HG03469 (cell line): Measurements from ENCODE around the gene SLC38A11.
A peak's percentile ranks its signal among the peaks of the same experiment; 100 is the strongest.

Source experiments
- ATAC-seq: cut with Tn5 transposase; IDR thresholded peaks from one replicate; pipeline ENCODE4 v1.9.1; 2021; ENCODE audit warnings: mild to moderate bottlenecking, moderate library complexity, moderate number of reproducible peaks; ENCODE audit not compliant: unreplicated experiment

Gene SLC38A11

DNA sequence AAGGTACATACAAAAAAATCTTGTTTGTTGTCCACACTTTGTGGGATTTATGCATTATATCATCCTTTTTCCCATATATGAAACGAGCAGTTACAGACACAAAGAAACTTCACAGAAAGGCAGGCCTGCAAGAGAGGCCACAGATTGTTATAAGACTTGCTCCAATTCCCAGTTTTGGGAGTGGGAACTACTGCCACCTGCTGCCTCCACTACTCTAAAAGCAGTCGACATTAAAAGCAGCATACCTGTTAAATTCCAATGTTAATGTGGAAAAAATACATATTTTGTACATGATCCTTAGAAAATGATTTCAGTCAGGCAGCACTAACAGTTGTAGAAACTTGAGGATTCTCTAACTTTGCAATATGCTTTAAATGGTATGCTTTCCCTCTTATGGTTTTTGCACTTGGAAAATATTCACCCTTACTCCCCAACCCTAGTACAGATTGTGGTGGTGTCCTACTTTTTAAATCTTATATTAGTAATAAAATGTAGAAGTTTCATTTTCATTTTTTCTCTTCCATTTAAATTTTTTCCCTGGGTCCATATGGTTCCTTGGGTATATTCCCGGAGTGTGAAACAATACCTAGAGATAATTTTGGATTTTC lies 37.9 kb downstream of the SLC38A11 start:
- no peak for ATAC-seq

- no peak for ATAC-seq
These were observed 39.8 kb downstream of the SLC38A11 start for GRCh38 chr2:164915566-164915965.

- ATAC-seq = no peak
These were observed 41.5 kb downstream of the SLC38A11 start for GRCh38 chr2:164913640-164914350.

DNA sequence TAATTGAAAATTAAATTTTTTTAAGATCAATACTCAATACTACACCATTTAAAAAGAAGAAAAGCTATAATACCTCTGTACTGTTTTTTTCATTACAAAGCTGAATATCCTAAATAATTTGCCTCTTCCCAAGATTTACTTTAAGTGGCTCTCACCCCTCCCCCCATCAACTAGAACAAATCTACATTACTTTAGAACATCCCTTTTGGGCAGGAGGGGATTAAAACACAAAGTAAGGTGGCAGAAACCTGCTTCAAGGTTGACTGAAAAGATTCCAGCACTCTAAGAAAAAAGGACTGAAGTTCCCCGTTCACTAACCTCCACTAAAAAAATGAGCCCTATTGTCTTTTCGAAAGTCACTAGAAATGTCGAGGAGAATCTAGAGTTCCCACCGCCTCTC lies 42.3 kb downstream of the SLC38A11 start:
- ATAC-seq = no peak

DNA sequence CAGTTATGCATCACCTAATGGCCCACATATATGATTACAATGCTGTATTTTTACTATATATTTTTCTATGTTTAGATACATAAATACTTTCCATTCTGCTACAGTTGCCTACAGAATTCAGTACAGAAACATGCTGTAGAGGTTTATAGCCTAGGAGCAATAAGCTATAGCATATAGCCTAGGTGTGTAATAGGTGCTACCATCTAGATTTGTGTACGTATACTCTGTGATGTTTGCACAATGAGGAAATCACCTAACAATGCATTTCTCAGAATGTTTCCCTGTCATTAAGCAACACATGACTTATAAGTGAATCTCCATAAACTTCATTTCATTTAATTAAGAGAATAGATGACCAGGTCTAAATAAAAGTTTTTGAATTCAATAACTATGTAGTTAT lies 43.5 kb downstream of the SLC38A11 start:
- no peak for ATAC-seq

DNA sequence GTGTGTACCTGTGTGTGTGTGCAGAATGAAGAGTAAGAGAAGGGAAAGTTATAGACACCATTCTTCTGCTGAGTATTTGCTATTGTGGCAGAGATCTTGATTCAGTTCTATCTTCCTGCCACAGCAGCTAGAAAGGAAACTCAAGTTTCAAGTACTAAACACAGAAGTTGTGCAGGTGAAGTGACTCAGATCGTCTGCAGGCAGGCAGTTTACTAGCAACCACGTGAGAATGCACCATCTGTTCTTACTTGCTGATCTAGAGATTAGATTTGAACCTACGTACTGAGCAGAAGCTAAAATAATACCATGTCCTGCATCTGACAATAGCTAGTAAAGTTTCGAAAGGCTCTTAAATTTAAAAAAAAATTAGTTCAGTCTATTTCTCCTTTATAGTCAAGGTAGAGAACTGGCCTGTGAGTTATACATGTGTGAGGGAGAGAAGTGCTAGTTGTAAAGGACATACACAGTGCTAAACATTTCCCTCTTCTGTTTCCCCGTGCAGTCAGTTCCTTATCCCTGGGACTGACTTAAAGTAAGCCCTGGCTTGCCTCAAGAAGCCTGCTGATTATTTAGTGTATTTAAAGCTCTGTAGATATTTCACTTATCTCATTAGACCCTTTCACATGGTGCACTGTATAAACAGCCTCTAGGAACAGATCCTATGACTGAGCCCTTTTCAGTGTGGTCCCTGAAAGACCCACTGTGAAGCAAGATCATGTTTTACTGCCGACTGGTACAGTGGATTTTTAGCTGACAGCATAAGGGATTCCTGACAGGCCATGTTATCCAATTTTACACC lies 45.0 kb downstream of the SLC38A11 start:
- peak; percentile 60 for ATAC-seq

DNA sequence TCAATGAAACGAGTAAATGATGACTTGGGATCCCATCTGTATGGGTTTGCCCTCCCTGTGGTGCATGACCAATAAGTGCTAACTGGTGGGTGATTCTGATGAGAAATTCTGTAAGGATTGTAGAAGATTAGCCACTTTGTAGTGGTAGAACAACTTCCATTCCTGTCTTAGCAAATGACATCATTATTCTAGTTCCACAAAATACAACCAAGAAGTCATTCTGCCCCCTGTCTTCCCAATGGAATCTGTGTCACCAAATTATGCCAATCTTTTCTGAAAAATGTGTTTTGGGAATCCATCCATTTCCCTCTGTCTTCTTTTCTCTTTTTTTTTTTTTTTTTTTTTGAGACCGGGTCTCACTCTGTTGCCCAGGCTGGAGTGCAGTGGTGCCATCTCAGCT lies 48.4 kb downstream of the SLC38A11 start:
- no peak for ATAC-seq

DNA sequence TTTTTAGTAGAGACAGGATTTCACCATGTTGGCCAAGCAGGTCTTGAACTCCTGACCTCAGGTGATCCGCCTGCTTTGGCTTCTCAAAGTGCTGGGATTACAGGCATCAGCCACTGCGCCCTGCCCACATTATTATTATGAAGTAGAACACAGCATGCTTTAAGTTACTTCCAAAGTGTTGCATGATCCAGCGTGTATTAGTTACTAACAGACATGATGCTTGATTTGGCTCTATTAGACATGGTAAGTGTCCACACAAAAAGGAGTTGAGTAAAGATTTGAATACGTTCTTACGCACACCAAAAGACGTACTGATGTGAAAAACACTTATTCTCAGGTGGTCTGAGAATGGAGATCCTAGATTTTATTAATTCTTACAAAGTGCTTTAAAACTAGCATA lies 50.0 kb downstream of the SLC38A11 start:
- no peak for ATAC-seq

DNA sequence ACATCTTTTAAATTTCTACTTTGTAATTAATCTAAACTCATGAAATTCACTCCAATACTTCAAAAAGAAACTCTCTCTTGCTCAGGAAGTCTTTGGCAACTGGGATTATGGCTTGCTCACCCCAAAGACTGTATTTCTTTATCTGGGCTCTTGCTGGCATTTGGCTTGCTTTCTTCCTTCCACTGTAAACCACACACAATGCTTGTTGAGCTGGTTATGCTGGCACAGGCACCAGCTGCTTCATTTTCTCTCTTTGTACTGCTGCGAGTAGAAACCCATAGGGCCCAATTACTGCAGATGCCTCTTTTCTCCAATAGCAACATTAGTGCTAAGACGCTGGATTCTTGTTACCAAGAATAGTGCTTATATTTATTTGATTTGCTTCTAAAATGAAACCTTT lies 51.4 kb downstream of the SLC38A11 start:
- ATAC-seq = no peak

- no peak for ATAC-seq
These were observed 52.1 kb downstream of the SLC38A11 start for GRCh38 chr2:164903204-164903603.

DNA sequence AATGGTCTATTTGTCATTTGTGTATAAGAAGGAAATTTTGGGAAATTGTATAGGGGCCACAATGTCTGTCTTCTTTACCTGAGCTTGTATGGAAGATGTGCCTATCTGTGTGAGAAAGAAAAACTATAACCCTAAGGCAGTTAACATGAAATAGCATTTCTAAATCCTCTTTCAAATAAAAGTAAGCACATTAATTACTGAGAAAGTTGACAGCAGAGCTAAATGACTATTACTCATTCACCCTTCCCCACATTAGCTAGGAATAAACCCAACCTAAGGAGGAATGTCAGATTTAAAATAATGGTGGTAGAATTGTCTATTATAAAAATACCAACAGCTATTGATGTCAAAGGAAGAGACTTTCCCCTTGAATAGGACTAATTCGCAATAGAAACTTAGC lies 56.2 kb downstream of the SLC38A11 start:
- ATAC-seq = no peak

DNA sequence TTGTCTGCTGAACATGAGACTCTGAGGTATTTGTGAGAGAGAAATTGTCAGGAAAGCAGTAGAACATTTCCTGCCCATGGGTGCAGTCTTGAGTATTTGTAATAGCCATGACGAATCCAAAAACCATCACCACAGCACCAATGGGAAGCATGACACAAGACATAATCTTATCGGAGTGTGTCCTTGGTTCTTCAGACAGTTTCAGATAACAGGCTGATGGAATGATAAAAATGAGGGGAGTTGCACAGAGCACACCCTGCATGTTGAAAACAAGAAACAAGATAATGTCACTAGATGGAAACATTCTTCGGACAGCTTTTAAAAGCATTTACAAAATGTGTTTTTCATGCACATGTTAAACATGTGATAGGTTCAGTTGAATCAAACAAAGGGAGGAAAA lies 56.9 kb downstream of the SLC38A11 start:
- ATAC-seq = no peak

GRCh38 chr2:164897469-164898260 lies 57.7 kb downstream of the SLC38A11 start:
- ATAC-seq = no peak

GRCh38 chr2:164896634-164897355 lies 58.5 kb downstream of the SLC38A11 start:
- ATAC-seq = peak; percentile 99

DNA sequence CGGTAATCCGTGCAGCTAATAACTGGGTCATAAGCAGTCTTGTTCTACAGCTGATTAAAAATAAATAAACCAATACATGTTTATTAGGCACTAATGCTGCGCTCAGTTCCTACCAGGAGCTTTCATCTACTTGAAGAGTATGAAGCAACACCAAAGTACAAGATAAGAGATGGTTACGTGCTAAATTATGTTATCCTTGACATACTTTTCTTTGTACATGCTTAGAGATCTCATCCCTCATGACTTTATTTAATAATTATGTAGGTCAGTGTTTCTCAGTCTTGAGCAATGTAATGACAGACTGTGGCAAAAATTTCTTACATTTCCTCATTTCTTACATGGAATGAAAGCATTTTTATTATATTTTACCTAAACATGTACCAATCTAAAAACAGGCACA lies 59.1 kb downstream of the SLC38A11 start:
- no peak for ATAC-seq

DNA sequence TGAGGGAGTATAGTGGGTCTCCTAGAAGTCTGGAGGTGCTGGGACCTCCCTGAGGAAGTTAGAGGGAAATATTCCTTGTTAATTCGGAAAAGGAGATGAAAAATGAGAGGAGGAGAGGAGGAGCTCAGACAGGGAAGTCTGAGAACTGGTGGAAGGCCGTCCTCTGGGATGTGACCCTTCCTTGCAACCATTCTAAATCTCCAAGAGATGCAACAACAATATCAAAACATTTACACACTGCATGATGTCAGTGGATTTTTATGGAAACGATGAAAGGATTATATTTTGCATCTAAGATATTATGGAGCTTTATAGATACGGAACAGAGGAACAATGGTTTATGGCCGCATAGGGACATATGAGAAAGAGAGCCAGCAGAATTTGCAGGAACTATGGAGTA lies 63.9 kb downstream of the SLC38A11 start:
- no peak for ATAC-seq

GRCh38 chr2:164890544-164890943 lies 64.8 kb downstream of the SLC38A11 start:
- ATAC-seq = no peak

- no peak for ATAC-seq
These were observed 66.7 kb downstream of the SLC38A11 start for GRCh38 chr2:164888592-164888991.

- ATAC-seq = no peak
These were observed 67.7 kb downstream of the SLC38A11 start for GRCh38 chr2:164887434-164888144.

DNA sequence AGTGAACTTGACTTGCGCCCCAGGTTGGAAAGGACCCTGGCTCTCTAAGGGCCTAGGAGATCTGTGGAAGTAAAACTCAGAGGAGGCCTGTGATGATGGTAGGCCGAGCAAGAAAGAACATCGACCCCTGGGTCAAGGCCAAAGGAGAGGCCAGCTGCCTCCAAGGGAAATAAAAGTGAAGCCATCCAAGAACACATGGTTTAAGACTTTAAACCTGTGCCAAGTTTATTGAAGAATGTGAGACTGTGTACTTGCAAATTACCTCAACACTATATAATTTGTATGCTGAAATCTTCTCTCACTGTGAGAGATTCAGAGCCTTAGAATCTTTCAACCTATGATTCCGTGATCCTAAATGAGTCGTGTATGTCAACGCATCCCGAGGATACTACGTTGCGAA lies 73.0 kb downstream of the SLC38A11 start:
- no peak for ATAC-seq
